NCI-H2171 treated with DMSO at 0.1 percent for 48 hours (cell line): ENCODE measurements around the gene HAO2.
"Not testable (repeated sequence)": the region's sequence is repeated elsewhere in the genome, so short reads cannot be mapped to it uniquely, and the experiment has no call there.

Experiments
- DNase-seq: peaks from one replicate; lab custom pipeline; 2025; lab: John Stamatoyannopoulos, UW

HAO2 gene

GRCh38 chr1:119345398-119345797 lies 23.2 kb upstream of the HAO2 start:
- no peak for DNase-seq

DNA sequence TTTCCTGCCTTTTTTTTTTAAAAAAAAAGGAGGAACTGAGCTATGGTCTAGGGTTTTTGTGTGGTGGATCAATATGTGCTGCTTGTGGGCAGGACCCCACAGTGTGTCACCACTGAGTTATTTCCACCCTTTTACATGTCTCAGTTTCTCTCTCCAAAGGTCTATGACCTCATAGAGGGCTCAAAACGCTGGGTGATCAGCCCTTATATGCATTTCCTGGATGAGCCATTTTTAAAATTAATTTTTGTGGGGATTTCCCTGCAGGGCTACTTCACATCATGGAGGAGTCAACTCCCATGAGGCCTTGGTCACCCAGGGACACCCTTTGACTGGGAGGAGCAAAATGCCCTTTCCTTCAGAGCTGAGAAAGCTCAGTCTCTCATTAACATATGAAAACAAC lies 20.7 kb upstream of the HAO2 start:
- no peak for DNase-seq

GRCh38 chr1:119348941-119349340 lies 19.6 kb upstream of the HAO2 start:
- no peak for DNase-seq

DNA sequence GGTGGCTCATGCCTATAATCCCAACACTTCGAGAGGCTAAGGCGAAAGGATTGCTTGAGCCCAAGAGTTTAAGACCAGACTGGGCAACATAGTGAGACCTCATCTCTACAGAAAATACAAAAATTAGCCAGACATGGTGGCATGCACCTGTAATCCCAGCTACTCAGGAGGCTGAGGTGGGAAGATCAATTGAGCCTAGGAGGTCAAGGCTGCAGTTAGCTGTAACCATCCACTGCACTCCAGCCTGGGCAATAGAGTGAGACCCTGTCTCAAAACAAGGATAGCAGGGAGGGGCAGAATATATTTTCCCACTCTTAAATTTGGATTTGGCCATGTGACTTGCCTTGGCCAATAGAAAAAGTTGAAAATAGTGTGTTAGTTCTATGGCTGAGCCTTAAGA lies 17.7 kb upstream of the HAO2 start:
- DNase-seq, result not testable (repeated sequence)

- DNase-seq, result no peak
Observed at GRCh38 chr1:119351997-119352396, 16.6 kb upstream of the HAO2 start.

- DNase-seq, result no peak
Observed at GRCh38 chr1:119353836-119354235, 14.7 kb upstream of the HAO2 start.

GRCh38 chr1:119358636-119359035 lies 9.9 kb upstream of the HAO2 start:
- DNase-seq, result no peak

- no peak for DNase-seq
Observed at GRCh38 chr1:119359730-119360129, 8.9 kb upstream of the HAO2 start.

- no peak for DNase-seq
Observed at GRCh38 chr1:119361205-119361604, 7.4 kb upstream of the HAO2 start.

GRCh38 chr1:119361620-119362344 lies 6.8 kb upstream of the HAO2 start:
- DNase-seq, result no peak

DNA sequence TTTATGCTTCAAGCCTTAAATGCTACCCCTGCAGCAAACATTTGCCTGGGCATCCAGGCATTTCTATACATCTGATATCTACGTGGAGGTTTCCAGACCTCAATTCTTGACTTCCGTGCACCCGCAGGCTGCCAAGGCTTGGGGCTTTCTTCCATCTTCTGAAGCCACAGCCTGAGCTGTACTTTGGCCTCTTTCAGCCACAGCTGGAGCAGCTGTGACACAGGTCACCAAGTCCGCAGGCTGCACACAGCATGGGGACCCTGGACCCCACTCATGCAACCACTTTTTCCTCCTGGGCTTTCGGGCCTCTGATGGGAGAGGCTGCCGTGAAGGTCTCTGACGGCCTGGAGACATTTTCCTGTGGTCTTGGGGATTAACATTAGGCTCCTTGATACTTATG lies 5.4 kb upstream of the HAO2 start:
- no peak for DNase-seq

- no peak for DNase-seq
Observed at GRCh38 chr1:119364640-119365039, 3.9 kb upstream of the HAO2 start.

DNA sequence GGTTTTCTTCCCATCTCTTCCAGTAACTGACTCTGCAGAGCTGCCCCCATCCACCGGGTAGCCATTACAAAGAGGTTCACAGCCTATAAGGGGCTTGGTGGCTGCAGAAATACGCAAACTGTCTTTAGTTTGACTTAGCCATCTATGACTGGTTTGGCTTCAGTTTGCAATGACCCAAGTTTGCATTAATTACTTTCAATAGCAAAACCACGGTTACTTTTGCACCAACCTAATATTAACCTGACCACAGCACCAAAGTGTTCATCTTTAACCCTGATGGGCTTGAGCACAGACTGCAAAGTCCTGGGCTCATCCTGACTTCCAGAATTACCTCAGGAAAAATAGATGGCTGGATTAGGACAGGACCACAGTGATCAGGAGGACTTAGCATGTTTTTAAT lies 2.2 kb upstream of the HAO2 start:
- no peak for DNase-seq

DNA sequence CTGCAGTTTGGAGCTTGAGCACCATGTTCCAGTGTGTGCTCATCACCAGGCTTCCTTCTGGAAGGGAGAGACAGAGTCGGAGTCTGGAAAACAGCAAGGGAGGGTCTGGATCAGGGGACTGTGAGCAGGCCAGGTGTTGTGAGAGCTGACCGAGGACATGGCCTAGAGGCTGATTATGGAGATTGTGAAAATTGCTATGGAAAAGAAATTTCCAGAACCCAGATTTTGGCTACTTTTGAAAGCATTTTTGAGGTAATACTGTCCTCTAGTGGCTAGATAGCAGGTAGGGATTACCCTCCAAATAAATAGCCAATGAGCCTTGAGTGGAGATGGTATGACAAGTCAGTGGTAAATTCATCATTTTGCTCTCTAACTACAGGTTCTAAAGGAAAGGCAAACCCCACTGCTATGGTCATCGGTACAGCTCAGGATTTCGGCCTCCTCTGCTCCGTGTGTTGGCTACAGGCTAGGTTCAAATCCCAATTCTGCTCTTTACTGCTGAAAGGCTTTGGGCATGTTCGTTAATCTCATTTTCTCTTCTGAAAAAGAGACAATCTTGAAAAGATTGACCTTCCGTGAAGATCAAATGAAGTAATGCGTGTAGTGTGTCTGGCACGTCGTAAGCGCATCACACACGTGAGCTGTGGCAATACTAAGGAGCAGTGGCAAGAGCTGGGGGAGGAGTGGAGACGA lies 1.0 kb upstream of the HAO2 start:
- no peak for DNase-seq

GRCh38 chr1:119370748-119371147 lies 2.2 kb downstream of the HAO2 start:
- no peak for DNase-seq

DNA sequence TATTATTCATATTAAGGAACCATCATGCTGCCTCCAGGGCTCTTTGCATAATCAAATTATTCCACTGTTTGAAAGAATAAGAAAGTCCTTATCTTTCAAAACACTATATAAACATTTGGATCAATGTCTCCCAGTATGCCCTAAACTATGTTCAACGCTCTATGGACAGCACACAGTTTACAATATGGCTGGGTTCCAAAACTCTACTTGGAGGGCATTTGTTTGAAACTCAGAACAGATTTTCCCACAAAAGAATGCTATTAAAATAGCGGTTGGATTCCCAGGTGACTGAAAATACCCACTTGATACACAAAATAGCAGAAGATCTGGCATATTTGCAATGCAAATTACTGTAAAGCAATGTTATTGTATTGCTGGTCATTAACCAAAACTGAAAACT lies 3.2 kb downstream of the HAO2 start:
- no peak for DNase-seq

GRCh38 chr1:119372503-119373086 lies 4.0 kb downstream of the HAO2 start:
- no peak for DNase-seq

DNA sequence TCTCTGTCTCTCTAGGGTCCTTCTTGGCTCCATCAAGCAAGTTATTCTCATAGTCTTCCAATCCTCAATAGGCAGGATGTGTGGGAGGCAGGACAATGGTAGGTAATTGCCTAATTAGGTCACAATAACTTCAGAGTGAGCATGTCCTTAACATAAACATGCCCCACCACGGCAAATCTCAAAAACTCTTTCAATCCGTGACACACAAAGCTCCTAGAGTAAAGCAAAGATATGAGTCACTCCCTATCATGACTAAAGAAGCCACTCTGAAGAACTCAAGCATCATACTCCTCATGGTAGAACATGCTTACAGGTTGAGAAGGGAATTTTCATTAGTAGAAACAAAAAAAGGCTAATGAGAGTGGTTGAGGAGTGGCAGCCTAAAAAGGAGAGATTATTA lies 4.9 kb downstream of the HAO2 start:
- DNase-seq, result no peak

- DNase-seq, result no peak
Observed at GRCh38 chr1:119374208-119374874, 5.8 kb downstream of the HAO2 start.

GRCh38 chr1:119375366-119375765 lies 6.8 kb downstream of the HAO2 start:
- DNase-seq, result no peak

DNA sequence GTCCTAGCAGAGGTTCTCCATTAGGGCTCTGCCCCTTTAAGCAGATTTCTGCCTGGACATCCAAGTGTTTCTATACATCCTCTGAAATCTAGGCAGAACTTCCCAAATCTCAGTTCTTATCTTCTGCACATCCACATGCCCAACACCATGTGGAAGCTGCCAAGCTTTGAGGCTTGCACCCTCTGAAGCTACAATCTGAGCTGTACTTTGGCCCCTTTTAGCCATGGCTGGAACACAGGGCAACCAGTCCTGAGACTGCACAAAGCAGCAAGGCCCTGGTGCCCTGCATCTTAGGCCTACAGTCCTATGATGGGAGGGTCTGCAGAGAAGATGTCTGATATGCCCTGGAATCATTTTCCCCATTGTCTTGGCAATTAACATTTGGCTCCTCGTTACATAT lies 8.0 kb downstream of the HAO2 start:
- no peak for DNase-seq

DNA sequence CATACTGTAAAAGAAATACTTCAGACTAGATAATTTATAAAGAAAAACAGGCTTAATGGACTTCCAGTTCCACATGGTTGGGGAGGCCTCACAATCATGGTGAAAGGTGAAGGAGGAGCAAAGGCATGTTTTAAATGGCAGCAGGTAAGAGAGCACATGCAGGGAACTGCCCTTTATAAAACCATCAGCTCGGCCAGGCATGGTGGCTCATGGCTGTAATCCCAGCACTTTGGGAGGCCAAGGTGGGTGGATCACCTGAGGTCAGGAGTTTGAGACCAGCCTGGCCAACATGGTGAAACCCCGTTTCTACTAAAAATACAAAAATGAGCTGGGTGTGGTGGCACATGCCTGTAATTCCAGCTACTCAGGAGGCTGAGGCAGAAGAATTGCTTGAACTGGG lies 9.0 kb downstream of the HAO2 start:
- not testable (repeated sequence) for DNase-seq

DNA sequence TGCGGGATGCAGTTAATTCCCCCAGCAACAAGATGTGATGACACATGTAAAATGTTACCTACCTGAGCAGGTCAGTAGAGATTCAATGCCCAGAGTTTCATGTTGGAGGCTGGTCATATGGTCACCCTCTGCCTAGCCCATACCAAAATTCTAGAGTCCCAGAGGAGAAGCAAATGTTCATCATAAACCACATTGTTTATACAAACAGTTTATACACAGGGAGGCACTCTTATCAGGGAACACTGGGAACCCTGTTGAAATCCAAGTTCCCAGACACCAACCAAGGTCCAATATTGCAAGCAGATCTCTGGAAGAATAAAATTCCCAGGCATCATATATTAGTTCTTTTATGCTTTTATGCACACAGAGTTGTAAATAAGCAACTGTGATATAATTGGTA lies 10.5 kb downstream of the HAO2 start:
- no peak for DNase-seq
